ENCODE results near the gene KCNMB2.

The KCNMB2 gene

GRCh38 chr3:178676942-178677790, 140.9 kb downstream of the KCNMB2 start:
- Histone ChIP-seq H3K79me1 (ENCODE audit: low read depth, low read length) (no peaks in the 10 kb centered on the region), H3K27me3 (ENCODE audit: control insufficient read depth in 3 of 3, insufficient read depth in 3 of 3, low read depth in 1 of 3, low read length in 3 of 3) (no peaks in the 10 kb centered on the region), H2BK5ac (ENCODE audit: low read length) (no peak overlapping the region), H3K4me1 (ENCODE audit: control insufficient read depth in 2 of 2, insufficient read depth in 1 of 2, low read depth in 1 of 2, low read length in 2 of 2) (no peaks in the 10 kb centered on the region), H3K9ac (ENCODE audit: low read depth, low read length, poor library complexity) (no peak overlapping the region), H3K4me2 (ENCODE audit: insufficient read depth, low read length, poor library complexity, severe bottlenecking) (no peak overlapping the region), H2AK5ac (ENCODE audit: low read depth, low read length) (no peak overlapping the region), H3K18ac (ENCODE audit: low read length) (no peak overlapping the region), H4K91ac (ENCODE audit: low read depth, low read length, poor library complexity) (no peak overlapping the region), H2BK15ac (ENCODE audit: low read length) (no peak overlapping the region), H4K8ac (ENCODE audit: low read depth, low read length) (no peak overlapping the region), H2AFZ (ENCODE audit: low read length) (no peak overlapping the region), H3K9me3 (replicated peaks in 1 of 2; ENCODE audit: control insufficient read depth in 2 of 2, insufficient read depth in 1 of 2, low read depth in 1 of 2, low read length in 2 of 2) (no peaks in the 10 kb centered on the region), H3K23ac (ENCODE audit: low read depth, low read length, poor library complexity) (no peak overlapping the region), H2BK120ac (ENCODE audit: low read depth, low read length) (no peak overlapping the region), H3K27ac (replicated peaks; ENCODE audit: low read length) (no peak overlapping the region), H3K4ac (ENCODE audit: low read length) (no peak overlapping the region), H2BK12ac (ENCODE audit: low read length) (no peak overlapping the region), H3K4me3 (ENCODE audit: low read length in 2 of 2) (no peak overlapping the region), H3K14ac (ENCODE audit: low read length) (no peak overlapping the region), H3K36me3 (replicated peaks in 1 of 2; ENCODE audit: control insufficient read depth in 2 of 2, insufficient read depth in 2 of 2, low read length in 2 of 2) (no peaks in the 10 kb centered on the region)
- no CpG with 5 or more reads among the region's 9 CpGs for WGBS, 2 donors (ENCODE audit: extremely low coverage in 2 of 2, insufficient read length in 2 of 2, insufficient replicate concordance in 1 of 2)
- no peak for DNase-seq (ENCODE audit: low spot score)

- no peak overlapping the region for H3K14ac ChIP-seq (ENCODE audit: low read length)
- H2BK15ac ChIP-seq (ENCODE audit: low read length), result no peak overlapping the region
- no CpG with 5 or more reads among the region's 2 CpGs for WGBS, 2 donors (ENCODE audit: extremely low coverage in 2 of 2, insufficient read length in 2 of 2, insufficient replicate concordance in 1 of 2)
These were observed 141.7 kb downstream of the KCNMB2 start for GRCh38 chr3:178677961-178678360.

GRCh38 chr3:178680037-178680436, 143.8 kb downstream of the KCNMB2 start:
- H2BK120ac ChIP-seq (ENCODE audit: low read depth, low read length), result no peak overlapping the region
- no CpG with 5 or more reads among the region's 3 CpGs for WGBS, 2 donors (ENCODE audit: extremely low coverage in 2 of 2, insufficient read length in 2 of 2, insufficient replicate concordance in 1 of 2)
- H3K4me1 ChIP-seq (ENCODE audit: control insufficient read depth in 2 of 2, insufficient read depth in 1 of 2, low read depth in 1 of 2, low read length in 2 of 2), result no peaks in the 10 kb centered on the region

More at GRCh38 chr3:178677961-178678360, 141.7 kb downstream of the KCNMB2 start:
- Histone ChIP-seq H3K27ac (replicated peaks; ENCODE audit: low read length) (no peak overlapping the region), H4K8ac (ENCODE audit: low read depth, low read length) (no peak overlapping the region), H2BK120ac (ENCODE audit: low read depth, low read length) (no peak overlapping the region), H3K18ac (ENCODE audit: low read length) (no peak overlapping the region), H3K4me2 (ENCODE audit: insufficient read depth, low read length, poor library complexity, severe bottlenecking) (no peak overlapping the region), H2AFZ (ENCODE audit: low read length) (no peak overlapping the region), H2AK5ac (ENCODE audit: low read depth, low read length) (no peak overlapping the region), H4K91ac (ENCODE audit: low read depth, low read length, poor library complexity) (no peak overlapping the region), H3K27me3 (ENCODE audit: control insufficient read depth in 3 of 3, insufficient read depth in 3 of 3, low read depth in 1 of 3, low read length in 3 of 3) (no peaks in the 10 kb centered on the region), H3K9me3 (replicated peaks in 1 of 2; ENCODE audit: control insufficient read depth in 2 of 2, insufficient read depth in 1 of 2, low read depth in 1 of 2, low read length in 2 of 2) (no peaks in the 10 kb centered on the region), H3K79me1 (ENCODE audit: low read depth, low read length) (no peaks in the 10 kb centered on the region), H2BK12ac (ENCODE audit: low read length) (no peak overlapping the region), H3K4ac (ENCODE audit: low read length) (no peak overlapping the region), H3K23ac (ENCODE audit: low read depth, low read length, poor library complexity) (no peak overlapping the region), H3K4me3 (ENCODE audit: low read length in 2 of 2) (no peak overlapping the region), H3K36me3 (replicated peaks in 1 of 2; ENCODE audit: control insufficient read depth in 2 of 2, insufficient read depth in 2 of 2, low read length in 2 of 2) (no peaks in the 10 kb centered on the region), H3K4me1 (ENCODE audit: control insufficient read depth in 2 of 2, insufficient read depth in 1 of 2, low read depth in 1 of 2, low read length in 2 of 2) (no peaks in the 10 kb centered on the region), H2BK5ac (ENCODE audit: low read length) (no peak overlapping the region), H3K9ac (ENCODE audit: low read depth, low read length, poor library complexity) (no peak overlapping the region)
- no peak for DNase-seq (ENCODE audit: low spot score)

GRCh38 chr3:178680489-178680888, 144.3 kb downstream of the KCNMB2 start:
- Histone ChIP-seq H3K27ac (replicated peaks; ENCODE audit: low read length) (no peak overlapping the region), H3K4me2 (ENCODE audit: insufficient read depth, low read length, poor library complexity, severe bottlenecking) (no peak overlapping the region), H3K9me3 (replicated peaks in 1 of 2; ENCODE audit: control insufficient read depth in 2 of 2, insufficient read depth in 1 of 2, low read depth in 1 of 2, low read length in 2 of 2) (no peaks in the 10 kb centered on the region), H4K91ac (ENCODE audit: low read depth, low read length, poor library complexity) (no peak overlapping the region), H3K4ac (ENCODE audit: low read length) (no peak overlapping the region), H3K23ac (ENCODE audit: low read depth, low read length, poor library complexity) (no peak overlapping the region), H3K27me3 (ENCODE audit: control insufficient read depth in 3 of 3, insufficient read depth in 3 of 3, low read depth in 1 of 3, low read length in 3 of 3) (no peaks in the 10 kb centered on the region), H2AFZ (ENCODE audit: low read length) (no peak overlapping the region), H3K36me3 (replicated peaks in 1 of 2; ENCODE audit: control insufficient read depth in 2 of 2, insufficient read depth in 2 of 2, low read length in 2 of 2) (no peaks in the 10 kb centered on the region), H3K4me3 (ENCODE audit: low read length in 2 of 2) (no peak overlapping the region), H4K8ac (ENCODE audit: low read depth, low read length) (no peak overlapping the region), H2BK12ac (ENCODE audit: low read length) (no peak overlapping the region), H3K14ac (ENCODE audit: low read length) (no peak overlapping the region), H2AK5ac (ENCODE audit: low read depth, low read length) (no peak overlapping the region), H3K18ac (ENCODE audit: low read length) (no peak overlapping the region), H3K9ac (ENCODE audit: low read depth, low read length, poor library complexity) (no peak overlapping the region), H3K4me1 (ENCODE audit: control insufficient read depth in 2 of 2, insufficient read depth in 1 of 2, low read depth in 1 of 2, low read length in 2 of 2) (no peaks in the 10 kb centered on the region), H2BK15ac (ENCODE audit: low read length) (no peak overlapping the region), H3K79me1 (ENCODE audit: low read depth, low read length) (no peaks in the 10 kb centered on the region), H2BK120ac (ENCODE audit: low read depth, low read length) (no peak overlapping the region), H2BK5ac (ENCODE audit: low read length) (no peak overlapping the region)
- no CpG with 5 or more reads among the region's 2 CpGs for WGBS, 2 donors (ENCODE audit: extremely low coverage in 2 of 2, insufficient read length in 2 of 2, insufficient replicate concordance in 1 of 2)
- DNase-seq (ENCODE audit: low spot score), result no peak

More at GRCh38 chr3:178680037-178680436, 143.8 kb downstream of the KCNMB2 start:
- Histone ChIP-seq H3K9me3 (replicated peaks in 1 of 2; ENCODE audit: control insufficient read depth in 2 of 2, insufficient read depth in 1 of 2, low read depth in 1 of 2, low read length in 2 of 2) (no peaks in the 10 kb centered on the region), H4K91ac (ENCODE audit: low read depth, low read length, poor library complexity) (no peak overlapping the region), H3K27ac (replicated peaks; ENCODE audit: low read length) (no peak overlapping the region), H3K9ac (ENCODE audit: low read depth, low read length, poor library complexity) (no peak overlapping the region), H3K27me3 (ENCODE audit: control insufficient read depth in 3 of 3, insufficient read depth in 3 of 3, low read depth in 1 of 3, low read length in 3 of 3) (no peaks in the 10 kb centered on the region), H4K8ac (ENCODE audit: low read depth, low read length) (no peak overlapping the region), H3K14ac (ENCODE audit: low read length) (no peak overlapping the region), H2BK5ac (ENCODE audit: low read length) (no peak overlapping the region), H2BK15ac (ENCODE audit: low read length) (no peak overlapping the region), H2BK12ac (ENCODE audit: low read length) (no peak overlapping the region), H3K4me3 (ENCODE audit: low read length in 2 of 2) (no peak overlapping the region), H3K18ac (ENCODE audit: low read length) (no peak overlapping the region), H3K36me3 (replicated peaks in 1 of 2; ENCODE audit: control insufficient read depth in 2 of 2, insufficient read depth in 2 of 2, low read length in 2 of 2) (no peaks in the 10 kb centered on the region), H3K4me2 (ENCODE audit: insufficient read depth, low read length, poor library complexity, severe bottlenecking) (no peak overlapping the region), H2AFZ (ENCODE audit: low read length) (no peak overlapping the region), H3K23ac (ENCODE audit: low read depth, low read length, poor library complexity) (no peak overlapping the region), H3K4ac (ENCODE audit: low read length) (no peak overlapping the region), H2AK5ac (ENCODE audit: low read depth, low read length) (no peak overlapping the region), H3K79me1 (ENCODE audit: low read depth, low read length) (no peaks in the 10 kb centered on the region)
- DNase-seq (ENCODE audit: low spot score), result no peak

All from neuronal stem cell (in vitro differentiated cells).